Epithelial cell of esophagus (primary cell): ENCODE data around the gene SH2D5.

Source experiments
- DNase-seq: peaks from one replicate; pipeline ENCODE4 v3.0.0; 2010; ENCODE audit warnings: low read depth
- H3K4me3 ChIP-seq: 2 replicates; pipeline ENCODE4 v1.5.1; 2011; ENCODE audit warnings: mild to moderate bottlenecking, low read length, control low read depth
- CTCF ChIP-seq: IDR thresholded peaks from 2 replicates; pipeline ENCODE4 v1.5.1; 2011; ENCODE audit warnings: low read depth, mild to moderate bottlenecking, low read length, control low read depth, inconsistent platforms; ENCODE audit not compliant: insufficient read depth; ENCODE audit errors: missing control alignments

Gene SH2D5

DNA sequence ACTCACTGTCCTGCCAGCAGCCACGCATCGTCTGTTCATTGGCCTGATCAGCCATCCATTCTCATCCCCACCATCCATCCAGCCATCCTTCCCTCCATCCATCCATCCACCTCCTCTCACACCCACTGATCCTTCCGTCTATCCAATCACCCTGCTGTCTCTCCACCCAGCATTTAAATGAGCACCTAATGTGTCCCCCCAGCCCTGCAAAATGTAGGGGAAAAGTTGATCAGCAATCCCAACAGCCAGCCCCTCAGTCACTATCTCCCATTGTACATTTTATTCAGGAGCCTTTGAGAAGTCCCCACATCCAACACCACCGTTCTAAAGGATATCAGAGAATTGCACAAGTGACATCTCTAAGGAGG is 60.3 kb downstream of the SH2D5 start:
- DNase-seq = no peak
- no peak overlapping the region for H3K4me3 ChIP-seq
- TF ChIP-seq CTCF = no peak

DNA sequence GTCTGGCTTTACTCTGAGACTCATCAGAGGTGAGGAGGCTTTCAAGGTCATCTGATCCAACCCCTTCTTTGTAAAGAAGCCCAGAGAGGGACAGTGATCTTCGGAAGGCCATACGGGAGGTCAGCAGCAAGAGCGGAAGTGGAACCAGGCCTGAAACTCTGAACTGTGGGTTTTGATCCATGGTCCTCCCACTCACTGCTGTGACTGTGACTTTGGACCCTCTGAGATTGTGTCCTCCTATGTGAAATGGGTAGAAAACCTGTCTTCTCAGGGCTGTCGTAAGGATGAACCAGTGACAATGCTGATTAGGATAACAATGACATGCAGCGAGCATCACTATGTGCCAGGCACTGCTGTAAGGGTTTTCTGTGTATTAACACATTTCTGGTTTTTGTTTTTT is 61.6 kb downstream of the SH2D5 start:
- TF ChIP-seq CTCF = no peak
- DNase-seq = no peak
- no peak overlapping the region for H3K4me3 ChIP-seq
